Transverse colon (tissue), 4 donors: ENCODE data around the gene ESF1. TPM values are rescaled to one million over a fixed set of nuclear protein-coding genes. Genes with fewer than 3 reads are reported as not detected.

Experiments used
- DNase-seq: peaks from one replicate; pipeline ENCODE4 v3.0.0-alpha.2; 2019
- H3K27ac ChIP-seq, 4 donors: fragments of 200-600 bp; sonication (generic); 2 replicates each; pipeline ENCODE4 v1.5.1; 2016 to 2018; ENCODE audit warnings: inconsistent platforms in 4 of 4
- H3K27me3 ChIP-seq: fragments of 200-600 bp; sonication (generic); 2 replicates; pipeline ENCODE4 v1.5.1; 2017; ENCODE audit warnings: inconsistent platforms
- H3K36me3 ChIP-seq, 4 donors: fragments of 200-600 bp; sonication (generic); 2 replicates each; pipeline ENCODE4 v1.5.1; 2017 to 2019; ENCODE audit warnings: inconsistent platforms in 4 of 4
- H3K4me1 ChIP-seq, 4 donors: fragments of 200-600 bp; sonication (generic); 2 replicates each; pipeline ENCODE4 v1.5.1; 2017 to 2020; ENCODE audit warnings: inconsistent platforms in 4 of 4
- H3K4me3 ChIP-seq, 4 donors: fragments of 200-600 bp; sonication (generic); 1 replicate in 1 of 4; 2 replicates in 3 of 4; pipeline versions ENCODE4 v1.5.1 to v1.6.1; 2017 to 2019; ENCODE audit warnings: inconsistent platforms in 4 of 4
- H3K9me3 ChIP-seq, 2 donors: fragments of 200-600 bp; sonication (generic); 2 replicates each; pipeline ENCODE4 v1.5.1; 2017 to 2019; ENCODE audit warnings: inconsistent platforms in 2 of 2
- EP300 ChIP-seq: sonication (generic); formaldehyde crosslinking; IDR thresholded peaks from one replicate; pipeline ENCODE4 v1.6.1; 2017; ENCODE audit warnings: antibody characterized with exemption, low read depth
- POLR2A ChIP-seq: fragments of 450-650 bp; IDR thresholded peaks from one replicate; pipeline ENCODE4 v1.6.1; 2016; ENCODE audit warnings: antibody characterized with exemption, mild to moderate bottlenecking, moderate library complexity
- POLR2AphosphoS5 ChIP-seq, 3 donors: sonication (generic); formaldehyde crosslinking; IDR thresholded peaks; one replicate each; pipeline ENCODE4 v1.6.1; 2016; ENCODE audit warnings: antibody characterized with exemption in 3 of 3
- WGBS, 2 donors: methylation state at CpG; one replicate each; pipeline ENCODE4 v1.1.5; 2018; ENCODE audit warnings: low coverage in 1 of 2; 5-methylcytosine and 5-hydroxymethylcytosine counted together
- in situ Hi-C, 4 donors: fragments of 200-750 bp; cut with MboI; loops; one replicate each; pipeline versions ENCODE4 v1.15.0 to v1.15.1; 2017; ENCODE audit warnings: low sequenced_read_pairs in 3 of 4, low pct_ligation_motif_present in 1 of 4, low pct_unique_long_range_greater_than_20kb in 1 of 4
- intact Hi-C: fragments of 100-400 bp; cut with DNase I; formaldehyde crosslinking; loops from one replicate; pipeline ENCODE4 v1.15.1; 2023; ENCODE audit warnings: low total_unique reads
- total RNA-seq, 4 donors: library from RNA; depleted of rRNA; stranded (reverse); fragments of >200 nt; gene quantifications; one replicate each; pipeline ENCODE4 v1.1.0, GENCODE V29; 2016
- TF ChIP-seq, protein P1 (sequence below), 5 experiments: fragments of 200-600 bp in 3 of 5; fragments of 450-650 bp in 2 of 5; sonication (generic) in 3 of 5; IDR thresholded peaks; 1 replicate in 2 of 5; 2 replicates in 3 of 5; pipeline ENCODE4 v1.5.1; 2016 to 2017; ENCODE audit warnings: antibody characterized with exemption in 5 of 5, inconsistent platforms in 3 of 5, mild to moderate bottlenecking in 2 of 5, moderate library complexity in 1 of 5

ESF1 gene
- total RNA-seq, 4 donors from 2014 or later, result 3.0 to 51.9 (median 12.3) TPM

DNA sequence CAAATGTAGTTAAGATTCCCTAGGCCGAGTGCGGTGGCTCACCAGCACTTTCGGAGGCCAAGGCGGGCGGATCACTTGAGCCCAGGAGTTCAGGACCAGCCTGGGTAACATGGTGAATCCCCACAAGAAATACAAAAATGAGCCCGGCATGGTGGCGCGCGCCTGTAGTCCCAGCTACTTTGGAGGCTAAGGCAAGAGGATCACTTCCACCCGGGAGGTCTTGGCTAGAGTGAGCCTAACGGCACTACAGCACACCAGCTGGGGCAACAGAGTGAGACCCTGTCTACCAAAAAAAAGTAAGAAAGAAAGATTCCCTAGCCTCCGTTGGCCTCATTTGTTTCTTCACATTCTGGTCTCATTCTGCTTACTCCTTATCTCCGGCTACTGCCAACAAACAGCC, 1.2 kb downstream of the ESF1 start:
- peak overlapping the region in 1 of 4 donors; percentile 82 for H3K4me3 ChIP-seq
- H3K27me3 ChIP-seq, result no peaks in the 10 kb centered on the region
- H3K27ac ChIP-seq, result no peak overlapping the region
- H3K9me3 ChIP-seq, result no peaks in the 10 kb centered on the region
- no peak for DNase-seq
- intact Hi-C loops, result no loop called here
- TF ChIP-seq POLR2AphosphoS5 (IDR thresholded peaks at IDR 0.05) (no peak), EP300 (no peak), POLR2A (no peak)
- TF ChIP-seq, protein P1, sequence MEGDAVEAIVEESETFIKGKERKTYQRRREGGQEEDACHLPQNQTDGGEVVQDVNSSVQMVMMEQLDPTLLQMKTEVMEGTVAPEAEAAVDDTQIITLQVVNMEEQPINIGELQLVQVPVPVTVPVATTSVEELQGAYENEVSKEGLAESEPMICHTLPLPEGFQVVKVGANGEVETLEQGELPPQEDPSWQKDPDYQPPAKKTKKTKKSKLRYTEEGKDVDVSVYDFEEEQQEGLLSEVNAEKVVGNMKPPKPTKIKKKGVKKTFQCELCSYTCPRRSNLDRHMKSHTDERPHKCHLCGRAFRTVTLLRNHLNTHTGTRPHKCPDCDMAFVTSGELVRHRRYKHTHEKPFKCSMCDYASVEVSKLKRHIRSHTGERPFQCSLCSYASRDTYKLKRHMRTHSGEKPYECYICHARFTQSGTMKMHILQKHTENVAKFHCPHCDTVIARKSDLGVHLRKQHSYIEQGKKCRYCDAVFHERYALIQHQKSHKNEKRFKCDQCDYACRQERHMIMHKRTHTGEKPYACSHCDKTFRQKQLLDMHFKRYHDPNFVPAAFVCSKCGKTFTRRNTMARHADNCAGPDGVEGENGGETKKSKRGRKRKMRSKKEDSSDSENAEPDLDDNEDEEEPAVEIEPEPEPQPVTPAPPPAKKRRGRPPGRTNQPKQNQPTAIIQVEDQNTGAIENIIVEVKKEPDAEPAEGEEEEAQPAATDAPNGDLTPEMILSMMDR (IDR thresholded peaks at IDR 0.05), result no peak
- no peaks in the 10 kb centered on the region for H3K36me3 ChIP-seq
- 91 to 94% methylated on average over 13 of the region's 13 CpGs for WGBS, 2 donors
- peaks cover 8 to 41% (median 26%) of the 10 kb centered on the region in 4 donors for H3K4me1 ChIP-seq
- in situ Hi-C loops, result no loop called here

- Histone ChIP-seq H3K27ac (no peak overlapping the region), H3K9me3 (no peaks in the 10 kb centered on the region), H3K4me3 (no peak overlapping the region), H3K27me3 (no peaks in the 10 kb centered on the region), H3K36me3 (peaks cover 0 to 32% (median 16%) of the 10 kb centered on the region in 4 donors), H3K4me1 (peaks cover 0 to 6% (median 5%) of the 10 kb centered on the region in 4 donors)
- 92% methylated on average over 3 of the region's 3 CpGs; no CpG with 5 or more reads in 1 of the 2 donors for WGBS, 2 donors
- no peak for DNase-seq
- in situ Hi-C loops, result loop anchor here in 1 of 4 donors (10.0 kb wide), 1 partner anchor 144 kb away; the partner anchor contains the start of gene TASP1
- TF ChIP-seq EP300 (no peak), POLR2AphosphoS5 (IDR thresholded peaks at IDR 0.05) (no peak), POLR2A (no peak)
- TF ChIP-seq, protein P1 (IDR thresholded peaks at IDR 0.05), result no peak
- intact Hi-C loops, result no loop called here
These were observed 5.9 kb downstream of the ESF1 start for GRCh38 chr20:13778827-13779226.

DNA sequence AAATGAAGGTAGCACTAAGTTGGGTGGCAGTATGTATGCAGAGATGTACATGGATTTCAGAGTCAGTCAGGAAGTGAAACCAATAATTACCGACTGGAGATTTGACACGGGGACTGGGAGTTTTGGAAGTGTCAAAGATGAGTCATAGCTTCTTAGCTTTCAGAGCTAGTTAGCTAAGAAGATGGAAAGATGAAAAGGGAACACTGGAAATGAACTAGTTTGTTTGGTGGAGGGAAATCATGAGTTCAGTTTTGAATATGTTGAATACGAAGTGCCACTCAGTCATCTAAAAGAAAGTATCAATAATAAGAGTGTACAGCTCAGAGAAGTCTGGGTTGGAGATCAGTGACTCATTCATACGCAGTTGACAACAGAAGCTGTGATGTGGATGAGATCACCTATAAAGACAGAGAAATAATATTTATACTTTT, 7.5 kb downstream of the ESF1 start:
- H3K4me1 ChIP-seq, result no peaks in the 10 kb centered on the region
- H3K9me3 ChIP-seq, result no peaks in the 10 kb centered on the region
- intact Hi-C loops (no loop called here), in situ Hi-C loops (loop anchor here in 1 of 4 donors (10.0 kb wide), 1 partner anchor 142 kb away; the partner anchor contains the start of gene TASP1)
- H3K36me3 ChIP-seq, result peaks cover 0 to 43% (median 16%) of the 10 kb centered on the region in 4 donors
- H3K27ac ChIP-seq, result no peak overlapping the region
- H3K4me3 ChIP-seq, result no peak overlapping the region
- no peaks in the 10 kb centered on the region for H3K27me3 ChIP-seq
- DNase-seq, result no peak
- no peak for TF ChIP-seq POLR2A
- TF ChIP-seq, protein P1 (IDR thresholded peaks at IDR 0.05), result no peak
- TF ChIP-seq EP300, result no peak
- TF ChIP-seq POLR2AphosphoS5 (IDR thresholded peaks at IDR 0.05), result no peak
- WGBS, 2 donors, result 54 to 75% methylated on average over 2 to 4 of the region's 4 CpGs

DNA sequence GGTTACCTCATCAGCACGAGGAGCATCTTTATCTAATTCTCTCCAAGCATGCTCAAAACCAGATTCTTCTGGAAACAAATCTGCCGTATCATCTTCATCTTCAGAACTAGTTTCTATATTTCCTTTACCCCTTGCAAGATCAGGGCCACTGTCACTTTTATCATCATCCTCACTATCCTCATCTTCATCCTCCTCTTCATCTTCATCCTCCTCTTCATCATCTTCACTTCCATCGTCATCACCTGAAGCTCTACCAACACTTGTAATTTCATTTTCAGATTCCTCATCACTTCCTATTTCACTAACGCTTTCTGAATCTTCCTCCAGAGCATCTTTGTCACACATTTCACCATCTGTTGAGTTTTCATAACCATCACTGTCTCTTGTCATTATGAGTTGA, 8.9 kb downstream of the ESF1 start:
- H3K27me3 ChIP-seq, result no peaks in the 10 kb centered on the region
- intact Hi-C loops, result no loop called here
- TF ChIP-seq POLR2AphosphoS5 (IDR thresholded peaks at IDR 0.05) (no peak), POLR2A (no peak), EP300 (no peak)
- TF ChIP-seq, protein P1 (IDR thresholded peaks at IDR 0.05), result no peak

More for the DNA sequence above, 8.9 kb downstream of the ESF1 start:
- no peak for DNase-seq
- H3K9me3 ChIP-seq, result no peaks in the 10 kb centered on the region
- no peak overlapping the region for H3K27ac ChIP-seq
- no peaks in the 10 kb centered on the region for H3K4me1 ChIP-seq
- no peak overlapping the region for H3K4me3 ChIP-seq
- H3K36me3 ChIP-seq, result peaks cover 0 to 46% (median 17%) of the 10 kb centered on the region in 4 donors
- in situ Hi-C loops, result loop anchor here in 1 of 4 donors (10.0 kb wide), 1 partner anchor 141 kb away; the partner anchor contains the start of gene TASP1
- 61 to 70% methylated on average over 4 of the region's 4 CpGs for WGBS, 2 donors
